Astrocyte (in vitro differentiated cells and primary cell): ENCODE results near the gene PNPLA2. TPM values are rescaled to one million over a fixed set of nuclear protein-coding genes. Genes with fewer than 3 reads are reported as not detected.

Experiments used
- DNase-seq: peaks from one replicate; pipeline ENCODE4 v3.0.0-alpha.2; 2010; ENCODE audit warnings: low read depth
- FAIRE-seq: peaks from 2 replicates; lab custom pipeline; 2011; peaks lifted over from hg19 to GRCh38; lab: Jason Lieb, UNC
- H2AFZ ChIP-seq: 2 replicates; pipeline ENCODE4 v1.6.0; 2012; ENCODE audit warnings: low read depth, low read length, inconsistent platforms
- H3K27ac ChIP-seq: 2 replicates; pipeline ENCODE4 v1.5.1; 2011; ENCODE audit warnings: low read depth, low read length, inconsistent platforms
- H3K27me3 ChIP-seq: 2 replicates; pipeline ENCODE4 v1.6.0; 2011; ENCODE audit warnings: low read length, inconsistent platforms; ENCODE audit not compliant: insufficient read depth
- H3K36me3 ChIP-seq: 2 replicates; pipeline ENCODE4 v1.5.1; 2011; ENCODE audit warnings: low read length, inconsistent platforms; ENCODE audit not compliant: insufficient read depth
- H3K4me1 ChIP-seq: 2 replicates; pipeline ENCODE4 v1.5.1; 2011; ENCODE audit warnings: low read length, inconsistent platforms; ENCODE audit not compliant: insufficient read depth
- H3K4me2 ChIP-seq: 2 replicates; pipeline ENCODE4 v1.6.0; 2012; ENCODE audit warnings: low read length, inconsistent platforms
- H3K4me3 ChIP-seq: 2 replicates; pipeline ENCODE4 v1.5.1; 2011; ENCODE audit warnings: low read depth, mild to moderate bottlenecking, low read length, inconsistent platforms; ENCODE audit not compliant: insufficient read depth
- H3K79me2 ChIP-seq: 2 replicates; pipeline ENCODE4 v1.6.0; 2012; ENCODE audit warnings: mild to moderate bottlenecking, low read length, inconsistent platforms; ENCODE audit not compliant: insufficient read depth
- H3K9ac ChIP-seq: 2 replicates; pipeline ENCODE4 v1.6.0; 2012; ENCODE audit warnings: mild to moderate bottlenecking, low read length, inconsistent platforms
- H3K9me3 ChIP-seq: 2 replicates; pipeline ENCODE4 v1.5.1; 2012; ENCODE audit warnings: low read depth, mild to moderate bottlenecking, low read length, inconsistent platforms; ENCODE audit not compliant: insufficient read depth
- H4K20me1 ChIP-seq: 2 replicates; pipeline ENCODE4 v1.6.0; 2012; ENCODE audit warnings: low read length, inconsistent platforms; ENCODE audit not compliant: insufficient read depth
- H3K27ac Mint-ChIP-seq: one replicate; pipeline ENCODE4 v1.8.0; 2021; ENCODE audit warnings: mild to moderate bottlenecking, mixed read lengths; ENCODE audit not compliant: unreplicated experiment
- H3K27me3 Mint-ChIP-seq: one replicate; pipeline ENCODE4 v1.8.0; 2021; ENCODE audit warnings: low read depth, mixed read lengths; ENCODE audit not compliant: unreplicated experiment
- H3K36me3 Mint-ChIP-seq: one replicate; pipeline ENCODE4 v1.8.0; 2021; ENCODE audit warnings: low read depth, mixed read lengths; ENCODE audit not compliant: unreplicated experiment
- H3K4me1 Mint-ChIP-seq: one replicate; pipeline ENCODE4 v1.8.0; 2021; ENCODE audit warnings: low read depth, mixed read lengths; ENCODE audit not compliant: unreplicated experiment
- H3K4me3 Mint-ChIP-seq: one replicate; pipeline ENCODE4 v1.8.0; 2021; ENCODE audit warnings: mild to moderate bottlenecking, moderate library complexity, mixed read lengths; ENCODE audit not compliant: unreplicated experiment
- H3K9me3 Mint-ChIP-seq: one replicate; pipeline ENCODE4 v1.8.0; 2021; ENCODE audit warnings: mild to moderate bottlenecking, mixed read lengths; ENCODE audit not compliant: unreplicated experiment
- CTCF ChIP-seq: IDR thresholded peaks from 2 replicates; pipeline ENCODE4 v1.5.1; 2011; ENCODE audit warnings: low read depth, mild to moderate bottlenecking, inconsistent platforms, low read length, moderate library complexity; ENCODE audit not compliant: insufficient read depth
- EZH2 ChIP-seq: IDR thresholded peaks from 2 replicates; pipeline ENCODE4 v1.6.1; 2012; ENCODE audit warnings: mild to moderate bottlenecking, low read length, inconsistent platforms; ENCODE audit not compliant: insufficient read depth
- total RNA-seq: library from RNA; stranded (reverse); gene quantifications from 2 replicates; pipeline ENCODE4 v1.2.1, GENCODE V29; 2021

The PNPLA2 gene
- total RNA-seq, 1 donor from 2014 or later, result 46.8 TPM

GRCh38 chr11:798093-798713, 20.5 kb upstream of the PNPLA2 start, which contains the start of gene SLC25A22:
Gene SLC25A22, minus strand, starts transcription at chr11:798281. Its CDS starts 3,275 bp downstream, at chr11:795006.
- peak within 1 kb of the TSS; percentile 78 for H3K27ac Mint-ChIP-seq
- FAIRE-seq, result no peak

GRCh38 chr11:799641-800316, 18.9 kb upstream of the PNPLA2 start:
- peaks cover 27% of the 10 kb centered on the region for H3K79me2 ChIP-seq
- no peak overlapping the region for H2AFZ ChIP-seq
- Mint-ChIP-seq H3K4me3 (no peak overlapping the region), H3K27ac (no peak overlapping the region), H3K36me3 (no peaks in the 10 kb centered on the region), H3K4me1 (no peaks in the 10 kb centered on the region), H3K9me3 (no peaks in the 10 kb centered on the region), H3K27me3 (no peaks in the 10 kb centered on the region)
- no peaks in the 10 kb centered on the region for H3K9me3 ChIP-seq
- H3K4me2 ChIP-seq, result no peak overlapping the region
- no peak overlapping the region for H3K27ac ChIP-seq
- H4K20me1 ChIP-seq, result peaks cover 42% of the 10 kb centered on the region
- no peak for DNase-seq
- no peak overlapping the region for H3K4me3 ChIP-seq
- no peak overlapping the region for H3K9ac ChIP-seq
- no peak for FAIRE-seq
- H3K36me3 ChIP-seq, result no peaks in the 10 kb centered on the region
- TF ChIP-seq EZH2, result no peak
- no peak for TF ChIP-seq CTCF
- H3K4me1 ChIP-seq, result peaks cover 31% of the 10 kb centered on the region
- H3K27me3 ChIP-seq, result no peaks in the 10 kb centered on the region

More at GRCh38 chr11:798093-798713, 20.5 kb upstream of the PNPLA2 start, which contains the start of gene SLC25A22:
- Mint-ChIP-seq H3K4me1 (no peaks in the 10 kb centered on the region), H3K36me3 (peaks cover 2% of the 10 kb centered on the region), H3K4me3 (peak within 1 kb of the TSS; percentile 85), H3K27me3 (no peaks in the 10 kb centered on the region), H3K9me3 (no peaks in the 10 kb centered on the region)
- Histone ChIP-seq H3K9ac (peak within 1 kb of the TSS; percentile 86), H4K20me1 (peaks cover 55% of the 10 kb centered on the region), H3K36me3 (no peaks in the 10 kb centered on the region), H3K79me2 (peaks cover 11% of the 10 kb centered on the region), H3K9me3 (no peaks in the 10 kb centered on the region), H3K27me3 (no peaks in the 10 kb centered on the region), H3K4me1 (peaks cover 16% of the 10 kb centered on the region), H3K27ac (peak within 1 kb of the TSS; percentile 81), H2AFZ (peak within 1 kb of the TSS; percentile 56), H3K4me3 (peak within 1 kb of the TSS; percentile 77), H3K4me2 (peak within 1 kb of the TSS; percentile 96)
- TF ChIP-seq EZH2 (no peak), CTCF (peak; percentile 19)
- peak; percentile 48 for DNase-seq
